Urothelium cell line (cell line): ENCODE results near the gene ENOX1.

ENCODE experiments used
- DNase-seq: peaks from one replicate; pipeline ENCODE4 v3.0.0; 2011; ENCODE audit warnings: low spot score, mixed read lengths
- FAIRE-seq: peaks from 2 replicates; lab custom pipeline; 2011; peaks lifted over from hg19 to GRCh38; lab: Jason Lieb, UNC

Gene ENOX1

GRCh38 chr13:43271152-43271551 is 515.6 kb downstream of the ENOX1 start:
- FAIRE-seq (no peak), DNase-seq (no peak)

- DNase-seq (no peak), FAIRE-seq (no peak)
Observed at GRCh38 chr13:43270130-43270830, 516.5 kb downstream of the ENOX1 start.

GRCh38 chr13:43269037-43269481 is 517.7 kb downstream of the ENOX1 start:
- FAIRE-seq, result no peak
- peak; percentile 60 for DNase-seq

- FAIRE-seq, result no peak
- no peak for DNase-seq
Observed at GRCh38 chr13:43268632-43269031, 518.1 kb downstream of the ENOX1 start.

GRCh38 chr13:43267916-43268315 is 518.9 kb downstream of the ENOX1 start:
- FAIRE-seq (no peak), DNase-seq (no peak)

- FAIRE-seq (no peak), DNase-seq (no peak)
Observed at GRCh38 chr13:43266936-43267615, 519.7 kb downstream of the ENOX1 start.

GRCh38 chr13:43265028-43265427 is 521.7 kb downstream of the ENOX1 start:
- FAIRE-seq, result no peak

GRCh38 chr13:43264458-43264857 is 522.3 kb downstream of the ENOX1 start:
- FAIRE-seq (no peak), DNase-seq (no peak)

More at GRCh38 chr13:43265028-43265427, 521.7 kb downstream of the ENOX1 start:
- DNase-seq, result no peak

- no peak for FAIRE-seq
Observed at GRCh38 chr13:43263047-43263446, 523.7 kb downstream of the ENOX1 start.

GRCh38 chr13:43260999-43261398 is 525.8 kb downstream of the ENOX1 start:
- DNase-seq, result no peak
- no peak for FAIRE-seq

More at GRCh38 chr13:43263047-43263446, 523.7 kb downstream of the ENOX1 start:
- no peak for DNase-seq

GRCh38 chr13:43258771-43259170 is 528.0 kb downstream of the ENOX1 start:
- FAIRE-seq (no peak), DNase-seq (no peak)

GRCh38 chr13:43257765-43258164 is 529.0 kb downstream of the ENOX1 start:
- DNase-seq, result no peak
- no peak for FAIRE-seq

GRCh38 chr13:43251961-43252360 is 534.8 kb downstream of the ENOX1 start:
- FAIRE-seq (no peak), DNase-seq (no peak)

GRCh38 chr13:43246382-43246781 is 540.4 kb downstream of the ENOX1 start:
- no peak for FAIRE-seq

GRCh38 chr13:43245374-43245964 is 541.3 kb downstream of the ENOX1 start:
- DNase-seq (peak; percentile 23), FAIRE-seq (no peak)

More at GRCh38 chr13:43246382-43246781, 540.4 kb downstream of the ENOX1 start:
- DNase-seq, result no peak

GRCh38 chr13:43244481-43244880 is 542.3 kb downstream of the ENOX1 start:
- DNase-seq, result no peak
- FAIRE-seq, result no peak

GRCh38 chr13:43243711-43244110 is 543.1 kb downstream of the ENOX1 start:
- no peak for FAIRE-seq

GRCh38 chr13:43242040-43242439 is 544.7 kb downstream of the ENOX1 start:
- no peak for FAIRE-seq
- DNase-seq, result no peak

More at GRCh38 chr13:43243711-43244110, 543.1 kb downstream of the ENOX1 start:
- no peak for DNase-seq

GRCh38 chr13:43240278-43240677 is 546.5 kb downstream of the ENOX1 start:
- no peak for DNase-seq
- no peak for FAIRE-seq

GRCh38 chr13:43239275-43239840 is 547.4 kb downstream of the ENOX1 start:
- no peak for DNase-seq
- FAIRE-seq, result no peak

- FAIRE-seq, result no peak
- no peak for DNase-seq
Observed at GRCh38 chr13:43238341-43239083, 548.3 kb downstream of the ENOX1 start.
